ENCODE measurements around the gene AFDN. TPM values are rescaled to one million over a fixed set of nuclear protein-coding genes. Genes with fewer than 3 reads are reported as not detected.

Gene AFDN
- total and polyA plus RNA-seq, 10 of the 15 experiments (the other 5 are each of a cell fraction or from before 2014, with no cell fraction given): 5.7 to 68.2 (median 45.1) TPM

DNA sequence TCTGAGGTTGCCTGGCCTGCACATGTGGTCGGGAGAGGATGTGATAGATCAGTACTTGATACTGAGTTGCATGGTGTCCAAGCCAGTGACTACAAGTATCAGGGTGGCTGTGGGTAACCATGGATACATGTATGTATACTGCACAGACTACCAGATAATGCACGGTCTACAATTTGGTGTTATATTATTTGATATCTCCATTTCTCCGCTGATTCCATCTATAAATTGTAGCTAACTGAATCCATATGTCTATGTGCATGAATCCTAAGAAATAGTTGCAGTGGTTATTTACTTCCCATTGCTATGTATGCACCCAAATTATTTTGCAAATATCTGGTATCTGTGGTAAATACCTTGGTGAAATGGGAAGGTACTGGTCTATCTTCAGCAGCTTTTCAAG lies 87.0 kb downstream of the AFDN start:
- intact Hi-C loops (cut with micrococcal nuclease; ENCODE audit: unreplicated experiment): loop anchor here (5.0 kb wide), 1 partner anchor 361 kb away; no protein-coding TSS in a partner anchor
- in situ Hi-C loops (cut with MboI): no loop called here
- RAD21 ChIA-PET (ENCODE audit: unreplicated experiment): no interaction called here
- no peak for ATAC-seq
- H3K4me3 ChIP-seq: no peak overlapping the region
- H3K36me3 ChIP-seq (ENCODE audit: control insufficient read depth in 2 of 2, insufficient read depth in 2 of 2, low read length in 1 of 2): peaks cover 3 to 6% of the 10 kb centered on the region in 2 experiments; a peak in 3 of 4 replicates
- no peak for DNase-seq (ENCODE audit: low read depth, low spot score)
- H3K27me3 ChIP-seq (replicated peaks in 1 of 2; ENCODE audit: control insufficient read depth in 2 of 2, insufficient read depth in 2 of 2, low read length in 1 of 2): no peaks in the 10 kb centered on the region
- SMC1A ChIA-PET (ENCODE audit: uncharacterized antibody, unreplicated experiment): interaction anchor here (0.8 to 1.5 kb wide), 2 partner anchors 12 to 15 kb away, joined by 3 read pairs; no protein-coding TSS in a partner anchor
- H3K27ac ChIP-seq (ENCODE audit: control insufficient read depth, insufficient read depth): no peak overlapping the region
- H3K9ac ChIP-seq (ENCODE audit: control insufficient read depth, insufficient read depth, low read length): no peak overlapping the region
- FAIRE-seq: no peak
- H4K20me1 ChIP-seq (ENCODE audit: control insufficient read depth, insufficient read depth): no peaks in the 10 kb centered on the region
- WGBS (ENCODE audit: insufficient coverage, insufficient replicate concordance, low lambda C conversion rate, missing lambda C conversion rate): 67% methylated on average over 3 of the region's 3 CpGs
- H3K9me3 ChIP-seq (replicated peaks; ENCODE audit: control insufficient read depth, insufficient read depth, low read length): no peaks in the 10 kb centered on the region
- POLR2A ChIA-PET: no interaction called here
- CTCF ChIA-PET: no interaction called here
- H3K4me1 ChIP-seq (ENCODE audit: control insufficient read depth, insufficient read depth, low read length): no peaks in the 10 kb centered on the region
- no peak overlapping the region for H3K4me2 ChIP-seq (ENCODE audit: control insufficient read depth, insufficient read depth)
- BruUV-seq (replicated peaks): no TSS peak
- H2AFZ ChIP-seq (ENCODE audit: control insufficient read depth, low read depth, low read length): no peak overlapping the region
- H3K79me2 ChIP-seq (ENCODE audit: control insufficient read depth, insufficient read depth, low read length): no peaks in the 10 kb centered on the region
- TF ChIP-seq, protein P1, sequence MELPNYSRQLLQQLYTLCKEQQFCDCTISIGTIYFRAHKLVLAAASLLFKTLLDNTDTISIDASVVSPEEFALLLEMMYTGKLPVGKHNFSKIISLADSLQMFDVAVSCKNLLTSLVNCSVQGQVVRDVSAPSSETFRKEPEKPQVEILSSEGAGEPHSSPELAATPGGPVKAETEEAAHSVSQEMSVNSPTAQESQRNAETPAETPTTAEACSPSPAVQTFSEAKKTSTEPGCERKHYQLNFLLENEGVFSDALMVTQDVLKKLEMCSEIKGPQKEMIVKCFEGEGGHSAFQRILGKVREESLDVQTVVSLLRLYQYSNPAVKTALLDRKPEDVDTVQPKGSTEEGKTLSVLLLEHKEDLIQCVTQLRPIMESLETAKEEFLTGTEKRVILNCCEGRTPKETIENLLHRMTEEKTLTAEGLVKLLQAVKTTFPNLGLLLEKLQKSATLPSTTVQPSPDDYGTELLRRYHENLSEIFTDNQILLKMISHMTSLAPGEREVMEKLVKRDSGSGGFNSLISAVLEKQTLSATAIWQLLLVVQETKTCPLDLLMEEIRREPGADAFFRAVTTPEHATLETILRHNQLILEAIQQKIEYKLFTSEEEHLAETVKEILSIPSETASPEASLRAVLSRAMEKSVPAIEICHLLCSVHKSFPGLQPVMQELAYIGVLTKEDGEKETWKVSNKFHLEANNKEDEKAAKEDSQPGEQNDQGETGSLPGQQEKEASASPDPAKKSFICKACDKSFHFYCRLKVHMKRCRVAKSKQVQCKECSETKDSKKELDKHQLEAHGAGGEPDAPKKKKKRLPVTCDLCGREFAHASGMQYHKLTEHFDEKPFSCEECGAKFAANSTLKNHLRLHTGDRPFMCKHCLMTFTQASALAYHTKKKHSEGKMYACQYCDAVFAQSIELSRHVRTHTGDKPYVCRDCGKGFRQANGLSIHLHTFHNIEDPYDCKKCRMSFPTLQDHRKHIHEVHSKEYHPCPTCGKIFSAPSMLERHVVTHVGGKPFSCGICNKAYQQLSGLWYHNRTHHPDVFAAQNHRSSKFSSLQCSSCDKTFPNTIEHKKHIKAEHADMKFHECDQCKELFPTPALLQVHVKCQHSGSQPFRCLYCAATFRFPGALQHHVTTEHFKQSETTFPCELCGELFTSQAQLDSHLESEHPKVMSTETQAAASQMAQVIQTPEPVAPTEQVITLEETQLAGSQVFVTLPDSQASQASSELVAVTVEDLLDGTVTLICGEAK (IDR thresholded peaks at IDR 0.05; ENCODE audit: borderline replicate concordance): no peak
- no peak for TF ChIP-seq ZNF622 (IDR thresholded peaks at IDR 0.05)
- TF ChIP-seq, protein P2, sequence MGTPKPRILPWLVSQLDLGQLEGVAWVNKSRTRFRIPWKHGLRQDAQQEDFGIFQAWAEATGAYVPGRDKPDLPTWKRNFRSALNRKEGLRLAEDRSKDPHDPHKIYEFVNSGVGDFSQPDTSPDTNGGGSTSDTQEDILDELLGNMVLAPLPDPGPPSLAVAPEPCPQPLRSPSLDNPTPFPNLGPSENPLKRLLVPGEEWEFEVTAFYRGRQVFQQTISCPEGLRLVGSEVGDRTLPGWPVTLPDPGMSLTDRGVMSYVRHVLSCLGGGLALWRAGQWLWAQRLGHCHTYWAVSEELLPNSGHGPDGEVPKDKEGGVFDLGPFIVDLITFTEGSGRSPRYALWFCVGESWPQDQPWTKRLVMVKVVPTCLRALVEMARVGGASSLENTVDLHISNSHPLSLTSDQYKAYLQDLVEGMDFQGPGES (IDR thresholded peaks at IDR 0.05): no peak
- no peak for TF ChIP-seq RFX5 (IDR thresholded peaks at IDR 0.05; ENCODE audit: low read depth, low read length)
- TF ChIP-seq, protein P3, sequence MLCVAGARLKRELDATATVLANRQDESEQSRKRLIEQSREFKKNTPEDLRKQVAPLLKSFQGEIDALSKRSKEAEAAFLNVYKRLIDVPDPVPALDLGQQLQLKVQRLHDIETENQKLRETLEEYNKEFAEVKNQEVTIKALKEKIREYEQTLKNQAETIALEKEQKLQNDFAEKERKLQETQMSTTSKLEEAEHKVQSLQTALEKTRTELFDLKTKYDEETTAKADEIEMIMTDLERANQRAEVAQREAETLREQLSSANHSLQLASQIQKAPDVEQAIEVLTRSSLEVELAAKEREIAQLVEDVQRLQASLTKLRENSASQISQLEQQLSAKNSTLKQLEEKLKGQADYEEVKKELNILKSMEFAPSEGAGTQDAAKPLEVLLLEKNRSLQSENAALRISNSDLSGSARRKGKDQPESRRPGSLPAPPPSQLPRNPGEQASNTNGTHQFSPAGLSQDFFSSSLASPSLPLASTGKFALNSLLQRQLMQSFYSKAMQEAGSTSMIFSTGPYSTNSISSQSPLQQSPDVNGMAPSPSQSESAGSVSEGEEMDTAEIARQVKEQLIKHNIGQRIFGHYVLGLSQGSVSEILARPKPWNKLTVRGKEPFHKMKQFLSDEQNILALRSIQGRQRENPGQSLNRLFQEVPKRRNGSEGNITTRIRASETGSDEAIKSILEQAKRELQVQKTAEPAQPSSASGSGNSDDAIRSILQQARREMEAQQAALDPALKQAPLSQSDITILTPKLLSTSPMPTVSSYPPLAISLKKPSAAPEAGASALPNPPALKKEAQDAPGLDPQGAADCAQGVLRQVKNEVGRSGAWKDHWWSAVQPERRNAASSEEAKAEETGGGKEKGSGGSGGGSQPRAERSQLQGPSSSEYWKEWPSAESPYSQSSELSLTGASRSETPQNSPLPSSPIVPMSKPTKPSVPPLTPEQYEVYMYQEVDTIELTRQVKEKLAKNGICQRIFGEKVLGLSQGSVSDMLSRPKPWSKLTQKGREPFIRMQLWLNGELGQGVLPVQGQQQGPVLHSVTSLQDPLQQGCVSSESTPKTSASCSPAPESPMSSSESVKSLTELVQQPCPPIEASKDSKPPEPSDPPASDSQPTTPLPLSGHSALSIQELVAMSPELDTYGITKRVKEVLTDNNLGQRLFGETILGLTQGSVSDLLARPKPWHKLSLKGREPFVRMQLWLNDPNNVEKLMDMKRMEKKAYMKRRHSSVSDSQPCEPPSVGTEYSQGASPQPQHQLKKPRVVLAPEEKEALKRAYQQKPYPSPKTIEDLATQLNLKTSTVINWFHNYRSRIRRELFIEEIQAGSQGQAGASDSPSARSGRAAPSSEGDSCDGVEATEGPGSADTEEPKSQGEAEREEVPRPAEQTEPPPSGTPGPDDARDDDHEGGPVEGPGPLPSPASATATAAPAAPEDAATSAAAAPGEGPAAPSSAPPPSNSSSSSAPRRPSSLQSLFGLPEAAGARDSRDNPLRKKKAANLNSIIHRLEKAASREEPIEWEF (IDR thresholded peaks at IDR 0.05; ENCODE audit: insufficient replicate concordance, low read depth, low read length): no peak
- TF ChIP-seq, protein P4, sequence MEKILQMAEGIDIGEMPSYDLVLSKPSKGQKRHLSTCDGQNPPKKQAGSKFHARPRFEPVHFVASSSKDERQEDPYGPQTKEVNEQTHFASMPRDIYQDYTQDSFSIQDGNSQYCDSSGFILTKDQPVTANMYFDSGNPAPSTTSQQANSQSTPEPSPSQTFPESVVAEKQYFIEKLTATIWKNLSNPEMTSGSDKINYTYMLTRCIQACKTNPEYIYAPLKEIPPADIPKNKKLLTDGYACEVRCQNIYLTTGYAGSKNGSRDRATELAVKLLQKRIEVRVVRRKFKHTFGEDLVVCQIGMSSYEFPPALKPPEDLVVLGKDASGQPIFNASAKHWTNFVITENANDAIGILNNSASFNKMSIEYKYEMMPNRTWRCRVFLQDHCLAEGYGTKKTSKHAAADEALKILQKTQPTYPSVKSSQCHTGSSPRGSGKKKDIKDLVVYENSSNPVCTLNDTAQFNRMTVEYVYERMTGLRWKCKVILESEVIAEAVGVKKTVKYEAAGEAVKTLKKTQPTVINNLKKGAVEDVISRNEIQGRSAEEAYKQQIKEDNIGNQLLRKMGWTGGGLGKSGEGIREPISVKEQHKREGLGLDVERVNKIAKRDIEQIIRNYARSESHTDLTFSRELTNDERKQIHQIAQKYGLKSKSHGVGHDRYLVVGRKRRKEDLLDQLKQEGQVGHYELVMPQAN (conservative IDR thresholded peaks at IDR 0.05): no peak
- no peak for TF ChIP-seq ASH2L (IDR thresholded peaks at IDR 0.05; ENCODE audit: borderline replicate concordance, low read depth)
- TF ChIP-seq CEBPB (IDR thresholded peaks at IDR 0.05; ENCODE audit: borderline replicate concordance in 1 of 2, low read depth in 2 of 2, low read length in 2 of 2): no peak

Data from GM12878 (cell line).